DND-41 (cell line): ENCODE results near the gene NRXN3.

Source experiments
- ATAC-seq: fragments of 200-7000 bp; cut with Tn5 transposase; 3 replicates; pipeline ENCODE4 v1.9.1; 2021; ENCODE audit warnings: low read depth; ENCODE audit not compliant: insufficient read depth
- DNase-seq: peaks from one replicate; pipeline ENCODE4 v3.0.0-alpha.2; 2020
- H2AFZ ChIP-seq: 2 replicates; pipeline ENCODE4 v1.6.0; 2012; ENCODE audit warnings: low read depth, low read length
- H3K27ac ChIP-seq: 2 replicates; pipeline ENCODE4 v1.5.1; 2012; ENCODE audit warnings: low read length, inconsistent platforms
- H3K27me3 ChIP-seq: fragments of 200-600 bp; sonication (generic); 2 replicates; pipeline ENCODE4 v1.6.0; 2012; ENCODE audit warnings: low read length, mild to moderate bottlenecking, inconsistent platforms; ENCODE audit not compliant: insufficient read depth, poor library complexity
- H3K36me3 ChIP-seq: 2 replicates; pipeline ENCODE4 v1.5.1; 2012; ENCODE audit warnings: low read length, inconsistent platforms; ENCODE audit not compliant: insufficient read depth
- H3K4me1 ChIP-seq: 2 replicates; pipeline ENCODE4 v1.5.1; 2012; ENCODE audit warnings: mild to moderate bottlenecking, low read length; ENCODE audit not compliant: insufficient read depth
- H3K4me2 ChIP-seq: 2 replicates; pipeline ENCODE4 v1.6.0; 2012; ENCODE audit warnings: mild to moderate bottlenecking, moderate library complexity, low read length, inconsistent platforms; ENCODE audit not compliant: insufficient read depth
- H3K4me3 ChIP-seq, 2 experiments: fragments of 200-600 bp in 1 of 2; shearing (Covaris generic) in 1 of 2; 2 replicates each; pipeline ENCODE4 v1.5.1; 2012 to 2016; ENCODE audit warnings: inconsistent platforms in 2 of 2, low read length in 2 of 2, mild to moderate bottlenecking in 2 of 2, low read depth in 1 of 2, moderate library complexity in 1 of 2
- H3K79me2 ChIP-seq: 2 replicates; pipeline ENCODE4 v1.6.0; 2012; ENCODE audit warnings: low read length, inconsistent platforms; ENCODE audit not compliant: insufficient read depth
- H3K9ac ChIP-seq: 2 replicates; pipeline ENCODE4 v1.6.0; 2012; ENCODE audit warnings: low read depth, mild to moderate bottlenecking, inconsistent platforms, low read length, moderate library complexity
- H3K9me3 ChIP-seq: 2 replicates; pipeline ENCODE4 v1.5.1; 2012; ENCODE audit warnings: low read length, moderate library complexity, mild to moderate bottlenecking, inconsistent platforms; ENCODE audit not compliant: insufficient read depth, severe bottlenecking
- H4K20me1 ChIP-seq: 2 replicates; pipeline ENCODE4 v1.6.0; 2012; ENCODE audit warnings: low read length; ENCODE audit not compliant: insufficient read depth
- CTCF ChIP-seq: IDR thresholded peaks from 2 replicates; pipeline ENCODE4 v1.5.1; 2012; ENCODE audit warnings: borderline replicate concordance, low read length, moderate library complexity, mild to moderate bottlenecking; ENCODE audit not compliant: poor library complexity, severe bottlenecking; ENCODE audit errors: extremely low read depth
- EZH2 ChIP-seq: IDR thresholded peaks from 3 replicates; pipeline ENCODE4 v1.6.1; 2012; ENCODE audit warnings: borderline replicate concordance, low read depth, mild to moderate bottlenecking, moderate library complexity, low read length, inconsistent platforms; ENCODE audit not compliant: severe bottlenecking

The NRXN3 gene

GRCh38 chr14:78835909-78836308 lies 665.7 kb downstream of the NRXN3 start:
- Histone ChIP-seq H3K36me3 (no peaks in the 10 kb centered on the region), H3K27me3 (no peaks in the 10 kb centered on the region), H3K79me2 (no peaks in the 10 kb centered on the region), H2AFZ (no peak overlapping the region), H3K4me1 (no peaks in the 10 kb centered on the region), H3K4me2 (no peak overlapping the region), H3K27ac (no peak overlapping the region), H3K4me3 (no peak overlapping the region), H3K9ac (no peak overlapping the region), H3K9me3 (no peaks in the 10 kb centered on the region), H4K20me1 (no peaks in the 10 kb centered on the region)
- TF ChIP-seq CTCF, result no peak
- TF ChIP-seq EZH2, result no peak
- DNase-seq, result no peak
- no peak for ATAC-seq

GRCh38 chr14:78836777-78837176 lies 666.6 kb downstream of the NRXN3 start:
- no peak for TF ChIP-seq EZH2
- peak; percentile 68 for TF ChIP-seq CTCF
- no peaks in the 10 kb centered on the region for H3K79me2 ChIP-seq
- no peak overlapping the region for H3K4me3 ChIP-seq
- ATAC-seq (peak; percentile 77), DNase-seq (peak; percentile 46)
- H3K9me3 ChIP-seq, result no peaks in the 10 kb centered on the region
- no peak overlapping the region for H3K27ac ChIP-seq
- H3K4me1 ChIP-seq, result no peaks in the 10 kb centered on the region
- no peak overlapping the region for H2AFZ ChIP-seq
- H3K36me3 ChIP-seq, result no peaks in the 10 kb centered on the region
- H3K9ac ChIP-seq, result no peak overlapping the region
- H4K20me1 ChIP-seq, result no peaks in the 10 kb centered on the region
- no peaks in the 10 kb centered on the region for H3K27me3 ChIP-seq
- no peak overlapping the region for H3K4me2 ChIP-seq

- Histone ChIP-seq H3K4me2 (no peak overlapping the region), H3K27ac (no peak overlapping the region), H3K79me2 (no peaks in the 10 kb centered on the region), H3K4me1 (no peaks in the 10 kb centered on the region), H3K27me3 (no peaks in the 10 kb centered on the region), H2AFZ (no peak overlapping the region), H4K20me1 (no peaks in the 10 kb centered on the region), H3K4me3 (no peak overlapping the region), H3K36me3 (no peaks in the 10 kb centered on the region), H3K9ac (no peak overlapping the region), H3K9me3 (no peaks in the 10 kb centered on the region)
- DNase-seq, result no peak
- ATAC-seq, result no peak
- TF ChIP-seq EZH2 (no peak), CTCF (no peak)
Observed at GRCh38 chr14:78838959-78839358, 668.8 kb downstream of the NRXN3 start.

- no peak for DNase-seq
- H3K9me3 ChIP-seq, result no peaks in the 10 kb centered on the region
- H3K36me3 ChIP-seq, result no peaks in the 10 kb centered on the region
Observed at GRCh38 chr14:78840898-78841297, 670.7 kb downstream of the NRXN3 start.

More at GRCh38 chr14:78840898-78841297, 670.7 kb downstream of the NRXN3 start:
- Histone ChIP-seq H3K9ac (no peak overlapping the region), H3K4me1 (no peaks in the 10 kb centered on the region), H4K20me1 (no peaks in the 10 kb centered on the region), H3K4me2 (no peak overlapping the region), H2AFZ (no peak overlapping the region), H3K27ac (no peak overlapping the region), H3K79me2 (no peaks in the 10 kb centered on the region), H3K4me3 (no peak overlapping the region), H3K27me3 (no peaks in the 10 kb centered on the region)
- no peak for ATAC-seq
- TF ChIP-seq EZH2 (no peak), CTCF (no peak)
